GM19240 (cell line): ENCODE data around the gene GAS2L2.

Experiments
- DNase-seq: peaks from one replicate; pipeline ENCODE4 v3.0.0; 2011; ENCODE audit warnings: low spot score; ENCODE audit not compliant: insufficient read length

Gene GAS2L2

GRCh38 chr17:35752945-35753764, at the start of gene GAS2L2:
Gene GAS2L2 (minus strand): TSS chr17:35753239. CDS start chr17:35752850, 389 bp downstream.
- no peak for DNase-seq

DNA sequence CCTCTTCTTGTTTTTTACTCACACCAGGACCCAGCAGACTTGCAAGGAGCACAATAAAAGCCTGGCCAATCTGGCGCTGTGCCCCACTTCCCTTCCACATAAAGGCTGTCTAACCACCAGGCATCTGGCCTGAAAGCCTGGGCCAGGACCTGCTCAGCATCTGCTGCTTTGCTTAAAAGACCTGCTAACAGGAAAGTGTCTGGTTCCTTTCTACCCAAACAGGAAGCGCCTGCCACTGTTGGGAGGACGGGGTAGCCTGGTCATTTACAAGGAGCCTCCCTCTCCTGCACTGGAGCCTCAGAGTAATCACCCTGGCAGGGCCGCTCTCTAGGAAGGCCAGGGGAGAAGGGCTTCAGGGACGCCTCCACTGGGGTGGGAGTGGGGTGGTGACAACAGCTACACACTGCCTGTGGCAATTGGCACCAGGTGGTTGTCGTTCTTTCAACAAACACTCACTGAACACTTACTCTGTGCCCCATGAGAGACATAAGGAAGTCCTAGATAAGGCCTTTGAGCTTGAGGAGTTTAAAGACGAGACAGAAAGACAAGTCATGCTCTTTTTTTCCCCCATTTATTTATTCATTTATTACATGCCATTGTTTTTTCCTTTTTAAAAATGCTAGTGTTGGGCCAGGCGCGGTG, 48.7 kb upstream of the GAS2L2 start:
- no peak for DNase-seq

GRCh38 chr17:35799942-35800341, 46.9 kb upstream of the GAS2L2 start:
- DNase-seq = no peak

DNA sequence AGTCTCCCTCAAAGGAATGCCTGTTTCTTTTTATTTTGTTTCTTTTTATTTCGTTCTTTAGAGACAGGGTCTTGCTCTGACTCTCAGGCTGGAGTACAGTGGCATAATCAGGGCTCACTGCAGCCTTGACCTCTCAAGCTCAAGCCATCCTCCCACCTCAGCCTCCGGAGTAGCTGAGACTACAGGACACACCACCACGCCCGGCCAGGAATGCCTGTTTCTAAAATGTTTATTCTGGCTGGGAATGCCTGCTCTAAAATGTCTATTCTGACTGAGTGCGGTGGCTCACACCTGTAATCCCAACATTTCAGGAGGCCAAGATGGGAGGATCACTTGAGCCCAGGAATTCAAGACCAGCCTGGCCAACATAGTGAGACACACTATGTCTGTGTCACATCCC, 44.9 kb upstream of the GAS2L2 start:
- DNase-seq = no peak

- DNase-seq = no peak
Observed at GRCh38 chr17:35797370-35797769, 44.3 kb upstream of the GAS2L2 start.

DNA sequence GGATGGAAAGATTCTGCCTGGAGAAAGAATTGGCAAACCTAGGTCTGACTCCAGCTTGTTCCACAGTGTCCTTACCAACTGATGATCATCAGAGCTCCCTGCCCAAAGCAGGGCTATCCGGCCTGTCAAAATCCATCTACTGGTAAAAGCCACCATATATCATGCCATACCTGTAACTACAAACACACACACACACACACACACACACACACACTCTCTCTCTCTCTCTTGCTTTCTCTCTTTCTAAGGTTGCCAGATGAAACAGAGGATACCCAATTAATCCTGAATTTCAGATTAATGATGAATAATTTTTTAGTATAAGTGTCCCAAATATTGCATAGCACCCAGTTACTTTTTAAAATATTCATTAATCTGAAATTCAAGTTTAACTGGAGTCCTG, 43.9 kb upstream of the GAS2L2 start:
- no peak for DNase-seq

DNA sequence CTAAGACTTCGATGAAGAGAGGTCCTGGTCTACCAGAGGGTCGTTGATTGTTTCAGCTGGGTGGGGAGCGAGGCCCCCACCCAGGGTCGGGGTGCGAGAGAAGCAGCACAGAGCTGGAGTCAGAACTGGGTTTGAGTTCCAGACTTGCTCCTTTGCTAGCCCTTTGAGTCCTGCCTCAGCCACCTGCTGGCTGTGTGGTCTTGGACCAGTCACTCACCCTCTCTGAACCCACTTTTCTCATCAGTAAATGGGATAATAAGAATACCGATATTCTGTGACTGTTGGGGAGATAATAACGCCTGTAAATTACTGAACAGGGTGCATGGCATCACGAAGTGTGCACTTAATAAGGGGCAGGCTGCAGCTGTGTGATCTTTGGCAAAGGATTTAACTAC, 42.8 kb upstream of the GAS2L2 start:
- DNase-seq = no peak

GRCh38 chr17:35795007-35795870, 42.2 kb upstream of the GAS2L2 start, which contains the start of gene MMP28:
Gene MMP28 (minus strand): TSS chr17:35795641. CDS start chr17:35795377, 264 bp downstream.
- no peak for DNase-seq

- no peak for DNase-seq
Observed at GRCh38 chr17:35793257-35793656, 40.2 kb upstream of the GAS2L2 start.

GRCh38 chr17:35791681-35792350, 38.8 kb upstream of the GAS2L2 start:
- DNase-seq = no peak

DNA sequence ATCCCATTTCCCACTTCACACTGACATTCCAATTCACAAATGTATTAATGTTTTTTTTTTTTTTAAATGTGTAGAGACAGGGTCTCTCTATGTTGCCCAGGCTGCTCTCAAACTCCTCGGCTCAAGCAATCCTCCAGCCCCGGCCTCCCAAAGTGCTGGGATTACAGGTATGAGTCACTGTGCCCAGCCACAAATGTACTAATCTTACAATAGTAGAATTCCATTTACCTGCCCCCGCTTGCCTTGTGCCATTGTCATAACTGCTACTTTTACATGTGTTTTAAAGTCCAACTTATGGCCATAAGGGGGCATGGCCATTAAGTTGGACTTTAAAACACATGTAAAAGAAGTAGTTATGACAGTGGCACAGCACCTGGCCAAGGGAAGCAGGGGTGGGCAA, 37.8 kb upstream of the GAS2L2 start:
- DNase-seq = no peak

GRCh38 chr17:35788477-35789368, 35.7 kb upstream of the GAS2L2 start:
- DNase-seq = no peak

GRCh38 chr17:35786941-35787432, 33.9 kb upstream of the GAS2L2 start:
- DNase-seq = no peak

GRCh38 chr17:35784895-35785294, 31.9 kb upstream of the GAS2L2 start:
- DNase-seq = no peak

DNA sequence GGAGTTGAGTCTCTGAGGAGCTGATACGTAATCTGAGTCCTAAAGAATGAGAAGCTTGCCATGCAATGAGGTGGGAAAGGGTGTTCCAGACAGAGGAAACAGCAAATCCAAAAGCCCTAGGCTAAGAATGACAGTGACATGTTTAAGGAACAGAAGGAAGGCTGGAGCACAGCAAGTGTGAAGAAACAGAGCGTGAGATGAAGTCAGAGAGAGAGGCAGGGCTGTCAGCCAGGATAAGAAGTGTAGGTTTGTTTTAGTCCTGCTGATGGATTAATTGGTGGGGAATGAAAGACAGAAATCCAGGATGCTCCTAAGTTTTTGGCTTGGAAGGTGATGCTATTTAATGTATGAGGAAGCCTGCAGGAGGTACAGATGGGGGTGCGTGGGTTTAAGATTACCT, 27.9 kb upstream of the GAS2L2 start:
- DNase-seq = no peak

DNA sequence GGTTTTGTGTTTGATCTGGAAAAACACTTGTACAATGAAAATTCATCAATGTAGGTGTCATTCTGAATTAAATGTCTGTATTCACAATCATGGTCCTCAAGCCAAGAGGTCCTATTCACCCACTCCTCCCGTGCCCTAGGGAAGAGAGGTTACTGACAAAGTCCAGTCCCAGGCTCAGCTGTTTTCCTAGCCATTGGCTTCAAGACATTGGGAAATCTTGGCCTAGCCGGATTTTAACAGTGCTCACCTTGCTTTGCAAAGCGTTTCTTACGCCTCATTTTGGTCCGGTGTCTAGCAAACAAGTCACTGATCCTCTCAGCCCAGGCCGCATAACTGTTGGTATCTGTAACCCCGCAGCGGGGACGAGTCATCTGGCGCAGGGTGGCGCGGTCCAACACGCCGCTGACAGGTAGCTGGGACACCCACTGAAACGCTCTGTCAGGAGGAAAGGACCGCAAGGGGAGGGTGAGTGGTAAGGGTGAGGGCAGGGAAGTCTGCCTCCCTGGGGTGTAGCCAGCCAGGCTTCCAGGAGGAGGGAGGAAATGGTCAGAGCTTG, 25.7 kb upstream of the GAS2L2 start:
- DNase-seq = no peak

- DNase-seq = no peak
Observed at GRCh38 chr17:35775583-35775982, 22.5 kb upstream of the GAS2L2 start.

- DNase-seq = no peak
Observed at GRCh38 chr17:35775039-35775438, 22.0 kb upstream of the GAS2L2 start.

DNA sequence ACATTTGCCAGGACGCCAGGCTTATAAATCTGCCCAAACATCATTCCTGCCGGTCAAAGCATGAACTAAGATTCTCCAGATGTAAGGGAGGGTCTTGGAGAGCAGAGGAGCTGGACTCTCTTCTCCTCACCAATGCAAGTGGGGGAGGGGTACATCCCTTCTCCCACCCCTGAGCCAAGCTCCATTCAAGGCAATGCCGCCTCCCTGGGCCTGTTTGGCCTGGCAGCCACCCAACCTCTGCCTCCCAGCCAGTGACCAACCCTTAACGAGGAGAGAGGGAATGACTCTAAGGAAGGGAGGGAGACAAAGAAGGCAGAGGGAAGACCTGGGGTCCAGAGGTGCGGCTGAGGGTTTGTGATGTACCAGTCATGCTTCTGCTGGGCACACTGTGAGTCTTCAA, 21.5 kb upstream of the GAS2L2 start:
- DNase-seq = no peak
